Astrocyte of the cerebellum (primary cell): ENCODE measurements around the gene EOLA2.
A peak's percentile ranks its signal among the peaks of the same experiment; 100 is the strongest.

Source experiments
- DNase-seq: peaks from one replicate; pipeline ENCODE4 v3.0.0-alpha.2; 2011; ENCODE audit warnings: low read depth
- H3K4me3 ChIP-seq: 2 replicates; pipeline ENCODE4 v1.5.1; 2011; ENCODE audit warnings: mild to moderate bottlenecking, low read depth, low read length, moderate library complexity
- in situ Hi-C: cut with HindIII; loops from 2 replicates; pipeline ENCODE4 v1.10.0; 2017; ENCODE audit warnings: low sequenced_read_pairs
- TF ChIP-seq, protein P1 (sequence below): IDR thresholded peaks from 2 replicates; pipeline ENCODE4 v1.5.1; 2012; ENCODE audit warnings: low read length, low read depth, moderate library complexity, mild to moderate bottlenecking; ENCODE audit errors: missing control alignments

The EOLA2 gene

GRCh38 chrX:149938427-149938880 lies at the start of gene EOLA2:
TSS of gene EOLA2 (minus strand) at chrX:149938491. CDS start at chrX:149933874, 4,617 bp downstream.
- TF ChIP-seq, protein P1, sequence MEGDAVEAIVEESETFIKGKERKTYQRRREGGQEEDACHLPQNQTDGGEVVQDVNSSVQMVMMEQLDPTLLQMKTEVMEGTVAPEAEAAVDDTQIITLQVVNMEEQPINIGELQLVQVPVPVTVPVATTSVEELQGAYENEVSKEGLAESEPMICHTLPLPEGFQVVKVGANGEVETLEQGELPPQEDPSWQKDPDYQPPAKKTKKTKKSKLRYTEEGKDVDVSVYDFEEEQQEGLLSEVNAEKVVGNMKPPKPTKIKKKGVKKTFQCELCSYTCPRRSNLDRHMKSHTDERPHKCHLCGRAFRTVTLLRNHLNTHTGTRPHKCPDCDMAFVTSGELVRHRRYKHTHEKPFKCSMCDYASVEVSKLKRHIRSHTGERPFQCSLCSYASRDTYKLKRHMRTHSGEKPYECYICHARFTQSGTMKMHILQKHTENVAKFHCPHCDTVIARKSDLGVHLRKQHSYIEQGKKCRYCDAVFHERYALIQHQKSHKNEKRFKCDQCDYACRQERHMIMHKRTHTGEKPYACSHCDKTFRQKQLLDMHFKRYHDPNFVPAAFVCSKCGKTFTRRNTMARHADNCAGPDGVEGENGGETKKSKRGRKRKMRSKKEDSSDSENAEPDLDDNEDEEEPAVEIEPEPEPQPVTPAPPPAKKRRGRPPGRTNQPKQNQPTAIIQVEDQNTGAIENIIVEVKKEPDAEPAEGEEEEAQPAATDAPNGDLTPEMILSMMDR = peak; percentile 64
- peak within 1 kb of the TSS; percentile 79 for H3K4me3 ChIP-seq
- peak; percentile 95 for DNase-seq
- in situ Hi-C loops = no loop called here

GRCh38 chrX:149987613-149988012 lies 49.3 kb upstream of the EOLA2 start:
- no peak for DNase-seq
- in situ Hi-C loops = no loop called here
- TF ChIP-seq, protein P1 = no peak
- H3K4me3 ChIP-seq = no peak overlapping the region

DNA sequence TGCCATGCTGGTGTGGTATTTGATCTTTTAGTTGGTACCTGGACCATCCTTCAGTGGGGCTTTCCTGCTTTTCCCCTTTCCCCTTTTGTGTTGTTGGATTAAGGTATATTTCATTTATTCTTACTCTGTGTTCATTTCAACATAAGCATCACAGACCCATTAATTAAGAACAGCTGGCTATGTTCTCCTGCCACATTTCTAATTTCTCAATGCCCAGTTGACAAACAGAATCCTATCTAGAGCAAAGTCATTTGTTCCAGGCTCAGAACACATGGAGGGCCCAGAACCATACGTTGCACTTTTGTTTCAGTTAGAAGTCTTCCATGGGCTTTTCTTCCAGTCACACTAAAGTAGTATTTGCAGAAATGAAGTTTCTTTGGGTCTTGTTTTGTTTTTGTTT lies 46.1 kb upstream of the EOLA2 start:
- in situ Hi-C loops = no loop called here
- H3K4me3 ChIP-seq = no peak overlapping the region
- TF ChIP-seq, protein P1 = no peak
- DNase-seq = no peak

- TF ChIP-seq, protein P1 = no peak
- no peak for DNase-seq
- no peak overlapping the region for H3K4me3 ChIP-seq
- in situ Hi-C loops = no loop called here
Measured at GRCh38 chrX:149982310-149982709, 44.0 kb upstream of the EOLA2 start.

- DNase-seq = no peak
- TF ChIP-seq, protein P1 = no peak
- no peak overlapping the region for H3K4me3 ChIP-seq
- in situ Hi-C loops = no loop called here
Measured at GRCh38 chrX:149979126-149979644, 40.9 kb upstream of the EOLA2 start.

DNA sequence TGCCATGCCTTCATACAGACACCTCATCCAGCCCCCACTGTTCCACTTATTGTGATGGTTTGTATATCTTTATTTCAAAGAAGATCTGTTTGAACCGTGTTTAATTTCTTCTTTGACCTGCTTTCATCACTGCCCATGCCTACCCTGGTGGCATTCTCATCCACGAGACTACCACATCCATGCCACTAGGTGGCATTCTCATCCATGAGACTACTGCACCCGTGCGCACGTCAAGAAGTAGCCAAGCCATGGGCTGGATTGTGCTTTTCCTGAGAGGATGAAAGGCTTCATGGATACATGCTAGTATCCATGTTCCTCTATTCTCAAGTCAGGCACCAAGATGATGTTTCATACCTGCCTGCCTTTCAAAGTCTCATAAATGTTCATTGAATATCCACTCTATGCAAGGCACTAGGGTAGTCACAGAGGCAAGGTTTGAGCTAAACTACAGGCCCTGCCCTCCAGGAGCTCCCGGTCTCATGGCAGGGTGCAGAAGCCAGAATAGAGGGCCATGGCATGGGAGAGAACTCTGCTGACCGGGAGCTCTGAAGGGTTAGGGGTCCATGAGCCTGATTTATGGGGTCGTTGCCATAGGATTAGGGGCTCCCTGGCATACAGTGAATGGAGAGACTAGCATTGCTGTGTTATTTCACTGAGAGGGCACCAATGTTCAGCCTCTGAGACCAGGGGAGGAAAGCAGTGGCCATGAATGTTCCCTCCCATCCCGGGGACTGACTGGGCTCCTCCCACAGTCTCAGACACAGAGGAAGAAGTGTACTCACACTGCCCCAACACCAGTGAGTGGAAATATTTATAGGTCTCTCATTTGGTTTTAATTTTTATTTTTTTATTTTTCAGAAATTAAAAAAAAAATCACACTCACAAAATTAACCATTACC lies 24.8 kb upstream of the EOLA2 start:
- in situ Hi-C loops = no loop called here
- TF ChIP-seq, protein P1 = peak; percentile 67
- DNase-seq = peak; percentile 24
- H3K4me3 ChIP-seq = no peak overlapping the region
